GM21367 (cell line): ENCODE data around the gene TRNT1.
A peak's percentile ranks its signal among the peaks of the same experiment; 100 is the strongest.

Experiments used
- ATAC-seq: cut with Tn5 transposase; IDR thresholded peaks from one replicate; pipeline ENCODE4 v1.9.1; 2021; ENCODE audit not compliant: unreplicated experiment

The TRNT1 gene

GRCh38 chr3:3110749-3111361 is 15.9 kb upstream of the TRNT1 start:
- ATAC-seq: no peak

DNA sequence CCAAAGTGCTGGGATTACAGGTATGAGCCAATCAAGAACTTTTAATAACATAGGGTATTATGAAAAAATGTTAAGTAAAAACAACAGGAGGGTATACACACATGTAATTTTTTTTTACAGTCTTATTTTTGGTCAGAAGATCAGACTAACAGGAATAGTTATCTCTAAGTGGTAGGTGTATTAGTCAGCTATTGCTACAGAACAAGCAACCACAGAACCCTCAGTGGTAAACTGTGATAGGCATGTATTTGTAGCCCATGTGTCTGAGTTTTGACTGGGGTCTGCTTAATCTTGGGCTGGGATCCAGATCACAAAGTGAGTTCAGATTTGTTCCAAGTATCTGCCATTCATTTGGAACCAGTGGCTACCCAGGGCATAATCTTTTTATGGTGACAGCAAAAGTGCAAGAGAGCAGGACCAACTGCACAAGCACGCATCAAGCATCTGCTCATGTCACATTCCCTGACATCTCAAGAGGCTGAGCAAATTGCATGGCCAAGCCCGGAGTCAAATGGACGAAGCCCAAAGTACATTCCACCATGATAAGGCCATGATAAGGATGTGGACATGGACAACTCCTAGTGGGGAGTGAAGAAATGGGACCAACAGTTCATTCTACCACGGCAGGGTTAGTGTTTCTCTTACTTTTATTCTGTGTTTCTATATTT is 13.6 kb upstream of the TRNT1 start:
- no peak for ATAC-seq

GRCh38 chr3:3117651-3118050 is 9.1 kb upstream of the TRNT1 start:
- ATAC-seq: no peak

DNA sequence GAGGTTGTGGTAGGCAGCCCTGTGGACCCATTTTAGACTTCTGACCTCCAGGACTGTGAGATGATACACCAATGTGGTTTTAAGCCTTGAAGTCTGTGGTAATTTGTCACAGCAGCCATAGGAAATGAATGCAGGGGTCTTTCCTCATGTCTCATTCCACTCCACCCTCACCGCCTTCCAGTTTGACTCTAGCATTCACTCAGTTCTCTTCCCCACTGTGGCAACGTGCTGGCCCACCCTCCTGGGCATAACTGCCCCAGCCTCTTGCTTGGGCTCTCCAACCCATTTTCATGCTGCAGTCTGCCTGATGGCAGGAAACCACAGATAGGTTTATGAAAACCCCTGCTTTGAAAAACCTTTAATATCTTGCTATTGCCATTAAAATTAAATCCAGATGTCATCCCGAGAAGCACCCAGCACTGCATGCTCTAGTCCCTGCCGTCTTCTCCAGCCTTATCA is 7.3 kb upstream of the TRNT1 start:
- no peak for ATAC-seq

- no peak for ATAC-seq
Measured at GRCh38 chr3:3125977-3126376, 763 bp upstream of the TRNT1 start.

DNA sequence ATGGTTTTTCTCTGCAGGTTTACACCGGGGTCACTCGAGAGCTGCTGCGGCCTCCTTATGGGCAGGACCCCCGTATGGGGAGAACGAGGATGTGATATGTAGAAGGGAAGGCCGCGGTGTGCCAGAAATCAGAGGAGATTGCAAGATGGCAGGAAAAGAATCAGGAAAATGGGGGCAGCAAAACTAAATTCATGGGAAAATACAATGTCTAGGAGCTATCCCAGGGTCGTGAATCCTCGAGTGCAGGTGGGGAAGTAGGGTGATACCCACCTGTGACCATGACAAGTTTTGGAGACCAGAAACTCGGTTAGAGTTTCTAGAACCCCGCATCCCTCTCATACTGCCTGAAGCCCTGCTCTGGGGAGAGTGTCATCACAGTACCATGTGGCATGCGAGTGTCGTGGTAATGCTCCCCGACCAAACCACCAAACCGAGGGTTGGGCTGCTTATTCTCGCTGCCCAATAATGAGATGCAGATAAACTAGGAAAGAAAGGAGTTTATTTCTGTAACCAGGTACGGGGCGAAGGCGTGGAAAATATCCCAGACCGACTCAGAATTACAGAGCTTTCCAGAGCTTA is 781 bp downstream of the TRNT1 start:
- ATAC-seq: no peak

- ATAC-seq: no peak
Measured at GRCh38 chr3:3129579-3129978, 2.8 kb downstream of the TRNT1 start.

DNA sequence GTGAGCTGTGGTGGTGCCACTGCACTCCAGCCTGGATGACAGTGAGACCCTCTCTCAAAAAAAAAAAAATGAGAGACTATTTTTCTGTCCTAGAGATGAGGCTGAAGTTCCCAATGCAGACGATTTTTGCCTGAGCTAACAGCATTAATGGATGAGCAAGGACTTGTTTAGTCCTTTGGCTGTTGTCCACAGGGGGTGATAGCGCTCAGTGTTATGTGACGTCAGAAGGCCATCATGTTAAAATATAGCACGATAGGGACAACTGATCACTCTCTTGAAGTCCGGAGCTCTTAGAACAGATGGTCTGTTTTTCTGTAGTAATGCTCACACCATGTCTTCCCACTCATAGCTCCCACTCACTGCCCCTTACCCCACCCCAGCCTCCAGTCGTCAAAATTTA is 6.8 kb downstream of the TRNT1 start:
- no peak for ATAC-seq

DNA sequence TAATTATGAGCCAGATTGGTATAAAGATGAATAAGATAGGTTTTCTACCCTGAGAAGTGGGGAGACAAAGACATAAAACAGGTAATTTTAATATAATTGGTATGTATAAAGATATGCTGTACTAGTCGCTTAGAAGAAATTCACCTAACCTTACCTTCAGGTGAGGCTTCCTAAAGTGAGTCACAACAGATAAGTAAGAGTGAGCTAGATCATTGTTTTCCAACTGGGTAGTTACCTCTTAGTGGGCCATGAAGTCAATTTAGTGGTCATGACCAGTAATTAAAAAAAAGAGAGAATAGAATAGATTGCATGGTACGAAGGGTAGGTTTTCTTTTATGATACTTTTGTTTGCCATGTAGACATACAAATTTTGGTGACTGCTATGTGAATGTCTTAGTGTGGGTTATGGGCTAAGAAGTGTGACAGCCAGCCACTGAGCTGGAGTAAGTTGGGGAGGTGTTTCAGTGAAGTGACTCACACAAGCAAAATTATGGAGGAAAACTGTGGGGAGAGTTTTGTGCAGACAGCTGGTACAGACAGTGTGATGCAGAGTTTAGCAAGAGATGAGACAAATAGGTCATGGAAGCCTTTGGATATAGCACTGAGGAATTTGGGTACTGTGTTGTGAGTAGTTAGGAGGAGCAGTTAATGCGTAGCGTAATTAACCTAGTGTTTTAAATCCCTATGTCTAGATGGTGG is 8.2 kb downstream of the TRNT1 start:
- ATAC-seq: no peak

GRCh38 chr3:3137526-3137925 is 10.8 kb downstream of the TRNT1 start:
- ATAC-seq: no peak

GRCh38 chr3:3141939-3142338 is 15.2 kb downstream of the TRNT1 start:
- no peak for ATAC-seq

GRCh38 chr3:3145831-3146230 is 19.1 kb downstream of the TRNT1 start:
- ATAC-seq: no peak

- ATAC-seq: no peak
Measured at GRCh38 chr3:3149560-3149959, 22.8 kb downstream of the TRNT1 start.

GRCh38 chr3:3151513-3151912 is 24.8 kb downstream of the TRNT1 start:
- no peak for ATAC-seq

- ATAC-seq: no peak
Measured at GRCh38 chr3:3154879-3155610, 28.3 kb downstream of the TRNT1 start.

DNA sequence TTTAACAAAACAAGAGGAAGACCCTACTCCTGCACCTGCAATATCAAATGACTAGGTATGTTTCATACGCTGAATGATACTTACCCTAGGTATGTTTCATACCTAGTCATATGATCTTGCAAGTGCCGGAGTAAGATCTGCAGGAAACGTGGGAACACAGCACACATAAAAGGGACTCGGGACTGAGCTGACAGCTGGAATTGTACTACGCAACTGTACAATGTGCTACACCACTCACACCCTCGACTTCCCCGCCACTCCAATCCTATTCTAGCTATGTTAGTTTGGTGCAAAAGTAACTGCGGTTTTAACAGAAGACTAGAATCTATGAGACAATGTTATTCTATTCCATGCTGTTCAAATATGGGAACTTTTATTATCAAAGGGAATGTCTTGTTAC is 30.7 kb downstream of the TRNT1 start:
- no peak for ATAC-seq

DNA sequence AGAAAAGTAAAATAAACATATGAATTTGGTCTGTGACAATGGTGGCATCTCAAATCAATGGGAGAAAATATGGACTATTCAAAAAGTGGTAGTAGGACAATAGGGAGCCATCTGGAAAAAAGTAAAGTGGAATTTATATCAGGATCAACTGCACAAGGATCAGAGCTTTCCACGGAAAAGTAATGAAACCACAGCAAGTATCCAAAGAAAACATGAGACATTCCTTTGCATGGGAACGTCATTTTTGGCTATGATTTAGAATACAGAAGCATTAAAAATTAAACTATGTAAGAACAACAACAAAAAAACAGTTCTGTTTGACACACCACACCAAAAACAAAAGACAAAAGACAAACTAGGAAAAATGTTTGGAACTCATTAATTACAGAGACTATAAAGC is 34.1 kb downstream of the TRNT1 start:
- ATAC-seq: no peak

DNA sequence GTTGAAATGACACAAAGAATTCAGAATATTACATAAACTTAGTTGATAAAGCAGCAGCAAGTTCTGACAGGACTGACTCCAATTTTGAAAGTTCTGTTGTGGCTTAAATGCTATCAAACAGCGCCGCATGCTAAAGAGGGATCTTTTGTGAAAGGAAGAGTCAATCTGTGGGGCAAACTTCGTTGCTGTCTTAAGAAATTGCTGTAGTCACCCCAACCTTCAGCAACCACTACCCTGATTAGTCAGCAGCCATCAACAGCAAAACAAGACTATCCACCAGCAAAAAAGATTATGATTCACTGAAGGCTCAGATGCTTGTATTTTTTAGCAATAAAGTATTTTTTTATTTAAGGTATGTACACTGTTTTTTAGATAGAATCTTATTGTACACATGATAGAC is 38.5 kb downstream of the TRNT1 start:
- no peak for ATAC-seq

DNA sequence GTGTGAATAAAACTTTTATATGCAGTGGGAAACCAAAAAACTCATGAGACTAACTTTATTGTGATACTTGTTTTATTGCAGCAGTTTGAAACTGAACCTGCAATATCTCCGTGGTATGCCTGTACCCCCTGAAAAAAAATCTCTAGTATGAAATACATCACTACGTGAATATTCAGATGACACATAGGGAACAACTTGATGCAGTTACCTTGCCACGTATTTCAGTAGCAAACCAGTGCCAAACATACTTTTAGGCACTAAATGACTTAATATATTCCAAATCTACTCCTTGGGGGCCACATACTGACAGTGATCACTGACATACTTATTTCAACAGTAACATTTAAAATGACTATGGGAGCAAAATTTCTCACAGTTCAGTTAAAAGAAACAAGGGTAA is 38.9 kb downstream of the TRNT1 start:
- no peak for ATAC-seq

DNA sequence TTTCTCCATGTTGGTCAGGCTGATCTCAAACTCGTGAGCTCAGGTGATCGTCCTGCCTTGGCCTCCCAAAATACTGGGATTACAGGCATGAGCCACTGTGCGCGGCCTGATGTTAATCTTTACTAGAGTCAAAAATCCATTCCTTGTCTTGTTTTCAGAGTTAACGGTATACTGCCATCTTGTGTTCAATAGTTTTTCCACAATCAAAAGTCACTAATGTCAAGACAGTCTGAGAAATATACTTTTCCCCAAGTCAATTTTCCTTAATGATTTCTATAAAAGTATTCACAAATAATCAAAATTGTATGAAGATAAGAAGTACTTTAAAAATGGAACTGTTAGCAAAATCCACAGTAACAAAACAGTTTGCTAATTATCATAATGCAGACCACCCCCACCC is 44.3 kb downstream of the TRNT1 start:
- peak; percentile 48 for ATAC-seq

DNA sequence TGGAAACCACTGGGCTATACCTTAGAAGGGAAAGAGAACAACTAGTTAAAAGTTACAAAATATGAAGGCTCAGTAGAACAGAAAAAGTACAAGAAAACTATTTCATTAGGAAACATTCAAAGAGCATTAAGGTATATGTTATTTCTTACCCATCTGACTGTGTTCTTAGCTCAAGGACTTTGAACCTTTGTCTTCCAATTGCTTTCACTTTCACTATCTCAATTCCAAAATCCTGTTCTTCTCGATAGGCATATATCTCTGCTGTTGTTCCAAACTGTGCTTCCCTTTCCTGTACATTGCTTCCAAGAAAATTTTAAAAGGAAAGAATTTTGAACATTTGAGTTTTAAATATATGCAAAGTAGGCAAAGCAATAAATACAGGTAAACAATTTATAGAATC is 45.9 kb downstream of the TRNT1 start:
- ATAC-seq: no peak
